ENCODE data around the gene EDC3.

The EDC3 gene

GRCh38 chr15:74611834-74612233 lies 84.0 kb downstream of the EDC3 start:
- no peaks in the 10 kb centered on the region for H3K36me3 ChIP-seq (replicated peaks)
- in situ Hi-C loops (cut with HindIII; ENCODE audit: low pct_ligation_motif_present, low sequenced_read_pairs) = no loop called here
- no peak overlapping the region for H3K4me3 ChIP-seq (ENCODE audit: low read depth, low read length)
- TF ChIP-seq CTCF (IDR thresholded peaks at IDR 0.05; ENCODE audit: low read depth, low read length, missing control alignments) = no peak
- H3K27ac ChIP-seq = no peak overlapping the region
- DNase-seq = no peak
- peaks cover 5% of the 10 kb centered on the region for H3K27me3 ChIP-seq (replicated peaks)

GRCh38 chr15:74611341-74611740 lies 84.5 kb downstream of the EDC3 start:
- TF ChIP-seq CTCF (IDR thresholded peaks at IDR 0.05; ENCODE audit: low read depth, low read length, missing control alignments) = no peak
- no peak for DNase-seq
- Histone ChIP-seq H3K27me3 (replicated peaks) (peaks cover 5% of the 10 kb centered on the region), H3K4me3 (ENCODE audit: low read depth, low read length) (no peak overlapping the region), H3K27ac (no peak overlapping the region), H3K36me3 (replicated peaks) (no peaks in the 10 kb centered on the region)
- in situ Hi-C loops (cut with HindIII; ENCODE audit: low pct_ligation_motif_present, low sequenced_read_pairs) = no loop called here

- no peak for TF ChIP-seq CTCF (IDR thresholded peaks at IDR 0.05; ENCODE audit: low read depth, low read length, missing control alignments)
- in situ Hi-C loops (cut with HindIII; ENCODE audit: low pct_ligation_motif_present, low sequenced_read_pairs) = no loop called here
- no peak for DNase-seq
- no peak overlapping the region for H3K27ac ChIP-seq
- no peak overlapping the region for H3K4me3 ChIP-seq (ENCODE audit: low read depth, low read length)
- no peaks in the 10 kb centered on the region for H3K36me3 ChIP-seq (replicated peaks)
- H3K27me3 ChIP-seq (replicated peaks) = peaks cover 5% of the 10 kb centered on the region
Measured at GRCh38 chr15:74610302-74610951, 85.4 kb downstream of the EDC3 start.

- no peak for TF ChIP-seq CTCF (IDR thresholded peaks at IDR 0.05; ENCODE audit: low read depth, low read length, missing control alignments)
- Histone ChIP-seq H3K27ac (no peak overlapping the region), H3K36me3 (replicated peaks) (no peaks in the 10 kb centered on the region), H3K27me3 (replicated peaks) (peaks cover 5% of the 10 kb centered on the region), H3K4me3 (ENCODE audit: low read depth, low read length) (no peak overlapping the region)
- no peak for DNase-seq
- in situ Hi-C loops (cut with HindIII; ENCODE audit: low pct_ligation_motif_present, low sequenced_read_pairs) = no loop called here
Measured at GRCh38 chr15:74609938-74610301, 85.9 kb downstream of the EDC3 start.

GRCh38 chr15:74608786-74609185 lies 87.0 kb downstream of the EDC3 start:
- no peaks in the 10 kb centered on the region for H3K36me3 ChIP-seq (replicated peaks)
- no peak overlapping the region for H3K27ac ChIP-seq
- DNase-seq = no peak
- in situ Hi-C loops (cut with HindIII; ENCODE audit: low pct_ligation_motif_present, low sequenced_read_pairs) = no loop called here
- no peak for TF ChIP-seq CTCF (IDR thresholded peaks at IDR 0.05; ENCODE audit: low read depth, low read length, missing control alignments)
- no peak overlapping the region for H3K4me3 ChIP-seq (ENCODE audit: low read depth, low read length)
- peaks cover 5% of the 10 kb centered on the region for H3K27me3 ChIP-seq (replicated peaks)

GRCh38 chr15:74605795-74606150 lies 90.1 kb downstream of the EDC3 start:
- H3K27me3 ChIP-seq (replicated peaks) = peaks cover 5% of the 10 kb centered on the region
- no peak overlapping the region for H3K27ac ChIP-seq
- no peak overlapping the region for H3K4me3 ChIP-seq (ENCODE audit: low read depth, low read length)
- DNase-seq = no peak
- no peak for TF ChIP-seq CTCF (IDR thresholded peaks at IDR 0.05; ENCODE audit: low read depth, low read length, missing control alignments)
- in situ Hi-C loops (cut with HindIII; ENCODE audit: low pct_ligation_motif_present, low sequenced_read_pairs) = no loop called here
- no peaks in the 10 kb centered on the region for H3K36me3 ChIP-seq (replicated peaks)
